Esophagus muscularis mucosa (tissue), 4 donors: Measurements from ENCODE around the gene PLOD2. TPM values are rescaled to one million over a fixed set of nuclear protein-coding genes. Genes with fewer than 3 reads are reported as not detected.

Experiments used
- DNase-seq: peaks from one replicate; pipeline ENCODE4 v3.0.0-alpha.2; 2017; ENCODE audit errors: extremely low spot score
- H3K27ac ChIP-seq, 4 donors: fragments of 200-600 bp; sonication (generic); replicated peaks in 1 of 4; 1 replicate in 3 of 4; 2 replicates in 1 of 4; pipeline ENCODE4 v1.5.1; 2016 to 2019; ENCODE audit warnings: mild to moderate bottlenecking in 1 of 4
- H3K27me3 ChIP-seq, 4 donors: fragments of 200-600 bp; sonication (generic); one replicate each; pipeline versions ENCODE4 v1.5.1 to v1.6.0; 2016 to 2019
- H3K36me3 ChIP-seq, 4 donors: fragments of 200-600 bp; sonication (generic); one replicate each; pipeline ENCODE4 v1.5.1; 2016 to 2019
- H3K4me1 ChIP-seq, 4 donors: fragments of 200-600 bp; sonication (generic); one replicate each; pipeline ENCODE4 v1.5.1; 2016 to 2019
- H3K4me3 ChIP-seq, 4 donors: fragments of 200-600 bp; sonication (generic); 1 replicate in 2 of 4; 2 replicates in 2 of 4; pipeline ENCODE4 v1.5.1; 2016 to 2019; ENCODE audit warnings: mild to moderate bottlenecking in 4 of 4, moderate library complexity in 1 of 4
- H3K9me3 ChIP-seq, 4 donors: fragments of 200-600 bp; sonication (generic); 1 replicate in 3 of 4; 2 replicates in 1 of 4; pipeline ENCODE4 v1.5.1; 2016 to 2019
- EP300 ChIP-seq: sonication (generic); formaldehyde crosslinking; IDR thresholded peaks from one replicate; pipeline ENCODE4 v1.6.1; 2017; ENCODE audit warnings: antibody characterized with exemption
- POLR2A ChIP-seq: fragments of 450-650 bp; IDR thresholded peaks from one replicate; pipeline ENCODE4 v1.6.1; 2017; ENCODE audit warnings: antibody characterized with exemption, moderate library complexity, mild to moderate bottlenecking, low read depth
- POLR2AphosphoS5 ChIP-seq, 2 donors: sonication (generic); formaldehyde crosslinking; IDR thresholded peaks; one replicate each; pipeline ENCODE4 v1.6.1; 2017; ENCODE audit warnings: antibody characterized with exemption in 2 of 2
- WGBS: methylation state at CpG from one replicate; pipeline ENCODE4 v1.1.5; 2018; 5-methylcytosine and 5-hydroxymethylcytosine counted together
- intact Hi-C: fragments of 100-400 bp; cut with DNase I; formaldehyde crosslinking; loops from one replicate; pipeline ENCODE4 v1.15.1; 2023
- total RNA-seq, 4 donors: library from RNA; depleted of rRNA; stranded (reverse); fragments of >200 nt; gene quantifications; one replicate each; pipeline versions ENCODE4 v1.1.0 to v1.2.1, GENCODE V29; 2016
- TF ChIP-seq, protein P1 (sequence below), 3 experiments: fragments of 200-600 bp in 2 of 3; fragments of 450-650 bp in 1 of 3; sonication (generic) in 2 of 3; IDR thresholded peaks; one replicate each; pipeline ENCODE4 v1.5.1; 2017 to 2019; ENCODE audit warnings: antibody characterized with exemption in 3 of 3, mild to moderate bottlenecking in 2 of 3, moderate library complexity in 1 of 3

PLOD2 gene
- total RNA-seq, 4 donors from 2014 or later = 48.2 to 84.7 (median 54.9) TPM

- peaks cover 29 to 78% (median 72%) of the 10 kb centered on the region in 4 donors for H3K4me1 ChIP-seq
- H3K27me3 ChIP-seq = no peaks in the 10 kb centered on the region
- no peaks in the 10 kb centered on the region for H3K9me3 ChIP-seq
- intact Hi-C loops = no loop called here
- no peak overlapping the region for H3K4me3 ChIP-seq
- WGBS = 65% methylated on average over 3 of the region's 3 CpGs
- H3K27ac ChIP-seq = peak overlapping the region in 3 of 4 donors; percentile 12 to 41 (median 19)
- TF ChIP-seq POLR2A (no peak), POLR2AphosphoS5 (IDR thresholded peaks at IDR 0.05) (no peak), EP300 (no peak)
- TF ChIP-seq, protein P1, sequence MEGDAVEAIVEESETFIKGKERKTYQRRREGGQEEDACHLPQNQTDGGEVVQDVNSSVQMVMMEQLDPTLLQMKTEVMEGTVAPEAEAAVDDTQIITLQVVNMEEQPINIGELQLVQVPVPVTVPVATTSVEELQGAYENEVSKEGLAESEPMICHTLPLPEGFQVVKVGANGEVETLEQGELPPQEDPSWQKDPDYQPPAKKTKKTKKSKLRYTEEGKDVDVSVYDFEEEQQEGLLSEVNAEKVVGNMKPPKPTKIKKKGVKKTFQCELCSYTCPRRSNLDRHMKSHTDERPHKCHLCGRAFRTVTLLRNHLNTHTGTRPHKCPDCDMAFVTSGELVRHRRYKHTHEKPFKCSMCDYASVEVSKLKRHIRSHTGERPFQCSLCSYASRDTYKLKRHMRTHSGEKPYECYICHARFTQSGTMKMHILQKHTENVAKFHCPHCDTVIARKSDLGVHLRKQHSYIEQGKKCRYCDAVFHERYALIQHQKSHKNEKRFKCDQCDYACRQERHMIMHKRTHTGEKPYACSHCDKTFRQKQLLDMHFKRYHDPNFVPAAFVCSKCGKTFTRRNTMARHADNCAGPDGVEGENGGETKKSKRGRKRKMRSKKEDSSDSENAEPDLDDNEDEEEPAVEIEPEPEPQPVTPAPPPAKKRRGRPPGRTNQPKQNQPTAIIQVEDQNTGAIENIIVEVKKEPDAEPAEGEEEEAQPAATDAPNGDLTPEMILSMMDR (IDR thresholded peaks at IDR 0.05) = no peak
- H3K36me3 ChIP-seq = no peaks in the 10 kb centered on the region
- no peak for DNase-seq
Measured at GRCh38 chr3:146129750-146130149, 31.2 kb downstream of the PLOD2 start.

GRCh38 chr3:146128939-146129338 lies 32.0 kb downstream of the PLOD2 start:
- H3K36me3 ChIP-seq = no peaks in the 10 kb centered on the region
- TF ChIP-seq, protein P1 (IDR thresholded peaks at IDR 0.05) = no peak
- no peak for TF ChIP-seq EP300
- TF ChIP-seq POLR2AphosphoS5 (IDR thresholded peaks at IDR 0.05) = no peak
- TF ChIP-seq POLR2A = no peak
- DNase-seq = no peak
- WGBS = 80% methylated on average over 1 of the region's 1 CpG
- H3K4me3 ChIP-seq = no peak overlapping the region
- intact Hi-C loops = no loop called here
- no peaks in the 10 kb centered on the region for H3K27me3 ChIP-seq
- H3K4me1 ChIP-seq = peaks cover 21 to 75% (median 68%) of the 10 kb centered on the region in 4 donors
- H3K9me3 ChIP-seq = no peaks in the 10 kb centered on the region
- H3K27ac ChIP-seq = peak overlapping the region in 2 of 4 donors; percentile 19 to 48

DNA sequence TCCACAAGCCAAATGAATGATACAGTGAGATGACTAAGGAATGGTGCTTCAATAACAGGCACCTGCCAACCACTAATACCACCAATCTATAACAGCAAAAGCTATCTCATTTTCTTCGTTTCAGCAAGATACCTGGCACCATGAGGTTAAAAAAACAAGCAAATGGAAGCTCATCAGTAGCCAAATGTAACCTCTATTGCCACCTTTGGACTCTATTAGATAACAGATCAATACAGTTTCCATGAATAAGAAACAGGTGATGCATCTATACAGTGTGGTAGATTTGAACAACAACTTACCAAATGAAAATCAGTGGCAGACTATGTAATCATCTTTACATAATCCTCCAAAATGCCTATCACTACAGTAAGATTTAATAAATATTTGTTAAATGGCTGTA lies 32.8 kb downstream of the PLOD2 start:
- no peak for DNase-seq
- TF ChIP-seq EP300 (no peak), POLR2AphosphoS5 (IDR thresholded peaks at IDR 0.05) (no peak), POLR2A (no peak)
- TF ChIP-seq, protein P1 (IDR thresholded peaks at IDR 0.05) = no peak
- peaks cover 13 to 71% (median 63%) of the 10 kb centered on the region in 4 donors for H3K4me1 ChIP-seq
- intact Hi-C loops = no loop called here
- WGBS = 84% methylated on average over 1 of the region's 1 CpG
- H3K27ac ChIP-seq = no peak overlapping the region
- H3K9me3 ChIP-seq = no peaks in the 10 kb centered on the region
- H3K4me3 ChIP-seq = no peak overlapping the region
- H3K36me3 ChIP-seq = no peaks in the 10 kb centered on the region
- no peaks in the 10 kb centered on the region for H3K27me3 ChIP-seq

DNA sequence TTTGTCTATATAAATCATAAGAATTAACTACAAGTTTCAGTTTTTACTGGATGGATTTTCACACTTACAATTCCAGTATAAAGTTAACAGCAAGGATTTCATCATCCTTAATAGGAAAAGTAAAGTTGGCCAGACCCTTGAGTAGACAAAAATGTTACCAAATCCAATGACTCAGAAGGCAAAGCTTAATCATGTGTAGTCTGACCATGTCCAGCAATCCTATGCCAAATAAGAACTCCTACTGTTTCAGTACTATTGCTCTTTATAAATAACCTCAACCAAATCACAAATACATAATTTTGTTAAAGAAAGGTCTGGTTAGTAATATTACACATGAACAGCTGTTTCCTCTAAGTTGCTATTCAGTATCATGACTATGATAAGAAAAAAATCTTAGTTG lies 35.0 kb downstream of the PLOD2 start:
- no peaks in the 10 kb centered on the region for H3K9me3 ChIP-seq
- H3K27me3 ChIP-seq = no peaks in the 10 kb centered on the region
- intact Hi-C loops = no loop called here
- H3K36me3 ChIP-seq = peaks cover 0 to under 1% (median under 1%) of the 10 kb centered on the region in 4 donors
- peak overlapping the region; percentile 55 to 72 (median 61) for H3K27ac ChIP-seq
- H3K4me3 ChIP-seq = no peak overlapping the region
- TF ChIP-seq, protein P1 (IDR thresholded peaks at IDR 0.05) = no peak
- TF ChIP-seq EP300 (no peak), POLR2AphosphoS5 (IDR thresholded peaks at IDR 0.05) (peak in 1 of 2 donors; percentile 75)
- peaks cover 4 to 57% (median 52%) of the 10 kb centered on the region in 4 donors for H3K4me1 ChIP-seq
- DNase-seq = no peak
